Large intestine (tissue), 12 donors: ENCODE measurements around the gene PEX14. TPM values are rescaled to one million over a fixed set of nuclear protein-coding genes. Genes with fewer than 3 reads are reported as not detected.
"Not testable (repeated sequence)": the region's sequence is repeated elsewhere in the genome, so short reads cannot be mapped to it uniquely, and the experiment has no call there.

Experiments
- DNase-seq, 2 donors: peaks; one replicate each; pipeline versions ENCODE4 v3.0.0 to v3.0.0-alpha.2; 2013
- H3K27ac ChIP-seq: one replicate; pipeline ENCODE4 v1.5.1; 2013; ENCODE audit warnings: low read length
- H3K27me3 ChIP-seq: 2 replicates; pipeline ENCODE4 v1.6.1; 2013; ENCODE audit warnings: low read length; ENCODE audit not compliant: control insufficient read depth, insufficient read depth
- H3K36me3 ChIP-seq: 2 replicates; pipeline ENCODE4 v1.6.1; 2013; ENCODE audit warnings: low read length; ENCODE audit not compliant: control insufficient read depth, insufficient read depth
- H3K4me1 ChIP-seq: one replicate; pipeline ENCODE4 v1.6.1; 2013; ENCODE audit warnings: low read length; ENCODE audit not compliant: control insufficient read depth, insufficient read depth
- H3K4me3 ChIP-seq: one replicate; pipeline ENCODE4 v1.5.1; 2013; ENCODE audit warnings: low read length
- H3K9me3 ChIP-seq: one replicate; pipeline ENCODE4 v1.6.1; 2013; ENCODE audit warnings: mild to moderate bottlenecking, low read depth, low read length, moderate library complexity; ENCODE audit not compliant: control insufficient read depth
- WGBS: methylation state at CpG from one replicate; pipeline ENCODE4 v1.1.5; 2013; ENCODE audit warnings: low lambda C conversion rate; ENCODE audit not compliant: insufficient coverage; 5-methylcytosine and 5-hydroxymethylcytosine counted together
- long read RNA-seq, 11 donors: transcript quantifications; one replicate each; lab custom pipeline, GENCODE V29; 2026
- polyA plus RNA-seq: library from polyadenylated mRNA; unstranded; fragments of 120-200 nt; gene quantifications from one replicate; pipeline ENCODE4 v1.2.1, GENCODE V29; 2013

Gene PEX14, protein sequence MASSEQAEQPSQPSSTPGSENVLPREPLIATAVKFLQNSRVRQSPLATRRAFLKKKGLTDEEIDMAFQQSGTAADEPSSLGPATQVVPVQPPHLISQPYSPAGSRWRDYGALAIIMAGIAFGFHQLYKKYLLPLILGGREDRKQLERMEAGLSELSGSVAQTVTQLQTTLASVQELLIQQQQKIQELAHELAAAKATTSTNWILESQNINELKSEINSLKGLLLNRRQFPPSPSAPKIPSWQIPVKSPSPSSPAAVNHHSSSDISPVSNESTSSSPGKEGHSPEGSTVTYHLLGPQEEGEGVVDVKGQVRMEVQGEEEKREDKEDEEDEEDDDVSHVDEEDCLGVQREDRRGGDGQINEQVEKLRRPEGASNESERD
- polyA plus RNA-seq: 25.8 TPM
- long read RNA-seq, donor 1, partial matches to known transcripts: 0 of 3 reads
- long read RNA-seq, donor 1, other reads (novel, unspliced or antisense): 0 of 3 reads
- long read RNA-seq, donor 2, partial matches to known transcripts: 0 of 8 reads
- long read RNA-seq, donor 2, other reads (novel, unspliced or antisense): 5 of 8 reads
- long read RNA-seq, donor 3: 0 reads
- long read RNA-seq, donor 4, partial matches to known transcripts: 0 of 1 reads
- long read RNA-seq, donor 4, other reads (novel, unspliced or antisense): 0 of 1 reads
- long read RNA-seq, donor 5, transcript PEX14-201 (9 exons, 1,985 nt): major isoform, 7 of 7 reads
- long read RNA-seq, donor 5, partial matches to known transcripts: 0 of 7 reads
- long read RNA-seq, donor 5, other reads (novel, unspliced or antisense): 0 of 7 reads
- long read RNA-seq, donor 6, transcript PEX14-201 (9 exons, 1,985 nt): major isoform, 7 of 40 reads
- long read RNA-seq, donor 6, partial matches to known transcripts: 10 of 40 reads
- long read RNA-seq, donor 6, other reads (novel, unspliced or antisense): 22 of 40 reads
- long read RNA-seq, donor 7, partial matches to known transcripts: 0 of 1 reads
- long read RNA-seq, donor 7, other reads (novel, unspliced or antisense): 0 of 1 reads
- long read RNA-seq, donor 8, transcript PEX14-201 (9 exons, 1,985 nt): major isoform, 6 of 14 reads
- long read RNA-seq, donor 8, partial matches to known transcripts: 6 of 14 reads
- long read RNA-seq, donor 8, other reads (novel, unspliced or antisense): 0 of 14 reads
- long read RNA-seq, donor 9, partial matches to known transcripts: 0 of 7 reads
- long read RNA-seq, donor 9, other reads (novel, unspliced or antisense): 5 of 7 reads
- long read RNA-seq, donor 10, partial matches to known transcripts: 8 of 20 reads
- long read RNA-seq, donor 10, other reads (novel, unspliced or antisense): 6 of 20 reads
- long read RNA-seq, donor 11, partial matches to known transcripts: 0 of 1 reads
- long read RNA-seq, donor 11, other reads (novel, unspliced or antisense): 0 of 1 reads

- Histone ChIP-seq H3K4me1 (peaks cover 28% of the 10 kb centered on the region), H3K36me3 (peaks cover under 1% of the 10 kb centered on the region), H3K4me3 (peak within 1 kb of the TSS; percentile 90), H3K27ac (peak within 1 kb of the TSS; percentile 97), H3K27me3 (no peaks in the 10 kb centered on the region), H3K9me3 (no peaks in the 10 kb centered on the region)
- no CpG with 5 or more reads among the region's 50 CpGs for WGBS
- DNase-seq: peak; percentile 90 to 94
Observed at GRCh38 chr1:10474613-10475507, at the start of gene PEX14. Gene PEX14 (plus strand): TSS chr1:10474950. CDS start chr1:10474967, 17 bp downstream.

- H3K9me3 ChIP-seq, H3K27ac ChIP-seq, H3K36me3 ChIP-seq, H3K4me3 ChIP-seq, DNase-seq, H3K27me3 ChIP-seq, H3K4me1 ChIP-seq: not testable (repeated sequence)
- no CpG with 5 or more reads among the region's 21 CpGs for WGBS
Observed at GRCh38 chr1:10425826-10426534, 48.8 kb upstream of the PEX14 start.

GRCh38 chr1:10426535-10426848 is 48.3 kb upstream of the PEX14 start:
- not testable (repeated sequence) for DNase-seq, H3K27ac ChIP-seq, H3K9me3 ChIP-seq, H3K4me3 ChIP-seq, H3K36me3 ChIP-seq, H3K27me3 ChIP-seq, H3K4me1 ChIP-seq
- no CpG with 5 or more reads among the region's 21 CpGs for WGBS

DNA sequence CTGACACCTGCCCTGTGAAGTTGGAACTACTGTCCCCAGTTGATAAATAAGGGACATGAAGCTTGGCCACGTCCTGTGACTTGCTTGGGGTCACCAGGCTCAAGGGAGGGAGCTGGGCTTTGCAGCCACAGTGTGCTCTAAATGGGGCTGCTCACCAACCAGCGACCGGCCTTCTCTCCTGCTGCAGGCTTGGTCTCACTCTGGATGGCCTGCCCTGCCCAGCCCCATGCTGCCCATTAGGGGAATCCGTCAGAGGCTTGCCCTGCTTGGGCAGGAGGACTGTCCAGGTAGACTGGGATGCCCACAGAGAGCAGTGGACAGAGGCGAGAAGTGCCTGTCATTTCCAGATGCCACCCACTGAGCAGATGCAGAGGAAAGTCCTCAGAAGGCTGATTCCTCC is 45.8 kb upstream of the PEX14 start:
- DNase-seq: no peak
- no peak overlapping the region for H3K27ac ChIP-seq
- no CpG with 5 or more reads among the region's 5 CpGs for WGBS

GRCh38 chr1:10429868-10430215 is 44.9 kb upstream of the PEX14 start:
- no peak overlapping the region for H3K27ac ChIP-seq
- H3K4me3 ChIP-seq: peak overlapping the region; percentile 2
- no CpG with 5 or more reads among the region's 16 CpGs for WGBS
- peaks cover 23% of the 10 kb centered on the region for H3K4me1 ChIP-seq
- H3K27me3 ChIP-seq: no peaks in the 10 kb centered on the region
- H3K36me3 ChIP-seq: no peaks in the 10 kb centered on the region
- no peak for DNase-seq
- no peaks in the 10 kb centered on the region for H3K9me3 ChIP-seq

More for the DNA sequence above, 45.8 kb upstream of the PEX14 start:
- Histone ChIP-seq H3K27me3 (no peaks in the 10 kb centered on the region), H3K9me3 (no peaks in the 10 kb centered on the region), H3K4me1 (peaks cover 23% of the 10 kb centered on the region), H3K36me3 (no peaks in the 10 kb centered on the region), H3K4me3 (no peak overlapping the region)

DNA sequence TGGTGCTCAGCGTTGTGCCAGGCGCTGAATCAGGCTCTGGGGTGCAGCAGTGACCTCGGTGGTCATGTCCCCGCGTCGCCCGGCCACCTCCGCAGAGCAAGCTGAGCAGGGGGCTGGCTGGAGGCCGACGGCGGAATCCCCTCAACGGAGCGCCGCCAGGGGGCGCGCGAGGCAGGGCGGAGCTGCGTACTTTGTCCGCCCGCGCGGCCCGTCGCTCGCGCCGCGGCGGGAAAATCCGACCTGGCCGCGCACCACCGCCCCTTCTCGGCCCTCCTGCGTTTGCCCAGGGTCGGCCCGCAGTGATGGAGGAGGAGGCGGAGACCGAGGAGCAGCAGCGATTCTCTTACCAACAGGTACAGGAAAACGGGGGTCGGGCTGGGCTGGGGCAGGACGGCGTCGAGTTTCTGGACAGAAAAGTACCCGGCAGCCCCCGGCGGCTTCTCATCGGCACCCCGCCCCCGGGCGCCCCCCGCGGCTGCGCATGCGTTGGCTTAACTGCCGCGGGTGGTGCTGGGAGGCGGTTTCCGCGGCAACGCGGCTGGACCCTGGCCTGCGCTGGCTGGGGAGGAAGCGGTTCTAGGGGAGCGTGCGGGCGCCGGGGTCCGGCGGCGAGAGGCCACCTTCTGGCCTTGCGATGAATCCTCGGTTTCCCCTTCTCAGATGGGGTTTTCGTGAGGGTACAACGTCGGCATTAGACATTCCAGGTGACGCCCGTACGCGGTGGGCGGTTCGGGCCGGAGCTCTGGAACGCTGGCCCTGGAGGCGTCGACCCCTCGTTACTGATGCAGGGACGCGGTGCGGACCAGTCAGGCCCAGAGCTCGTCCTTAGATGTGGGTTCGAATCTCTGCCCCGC is 44.3 kb upstream of the PEX14 start, which contains the start of gene CENPS:
CENPS (plus strand) TSS at position 218 of the 854 bp plus-strand sequence; CDS start at position 303, 85 bp downstream.
- WGBS: 0% methylated on average over 2 of the region's 95 CpGs
- Histone ChIP-seq H3K4me3 (peak within 1 kb of the TSS; percentile 66), H3K36me3 (no peaks in the 10 kb centered on the region), H3K27ac (peak within 1 kb of the TSS; percentile 46), H3K27me3 (no peaks in the 10 kb centered on the region), H3K4me1 (peaks cover 23% of the 10 kb centered on the region), H3K9me3 (no peaks in the 10 kb centered on the region)
- DNase-seq: peak; percentile 89 to 96

DNA sequence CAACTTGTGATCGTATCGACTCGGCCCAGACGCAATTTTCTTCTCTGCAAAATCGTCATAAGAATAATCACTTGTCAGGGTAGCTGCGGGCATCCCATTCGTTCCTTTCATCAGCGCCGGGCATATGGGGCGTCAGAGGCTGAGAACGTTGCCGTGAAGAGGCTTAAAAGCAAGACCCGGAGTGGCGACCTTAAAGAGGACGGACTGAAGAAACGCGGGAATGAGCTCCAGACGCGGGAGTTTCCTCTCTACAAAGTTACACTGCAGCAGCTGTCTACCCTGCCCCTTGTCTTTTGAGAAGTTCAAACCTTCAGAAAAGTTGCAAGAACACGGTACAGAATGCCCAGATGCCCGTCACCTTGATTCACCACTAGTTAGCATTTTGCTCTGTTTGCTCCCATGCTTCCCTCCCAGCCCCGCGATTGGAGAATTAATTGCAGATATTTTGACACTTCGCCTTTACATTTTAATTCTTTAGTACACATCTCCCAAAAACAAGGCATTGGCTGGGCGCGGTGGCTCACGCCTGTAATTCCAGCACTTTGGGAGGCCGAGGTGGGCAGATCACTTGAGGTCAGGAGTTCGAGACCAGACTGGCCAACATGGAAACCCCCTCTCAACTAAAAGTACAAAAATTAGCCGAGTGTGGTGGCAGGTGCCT is 43.5 kb upstream of the PEX14 start:
- WGBS: no CpG with 5 or more reads among the region's 30 CpGs
- Histone ChIP-seq H3K27me3 (no peaks in the 10 kb centered on the region), H3K4me3 (peak overlapping the region; percentile 66), H3K27ac (peak overlapping the region; percentile 46), H3K4me1 (peaks cover 23% of the 10 kb centered on the region), H3K36me3 (no peaks in the 10 kb centered on the region), H3K9me3 (no peaks in the 10 kb centered on the region)
- DNase-seq: no peak
